Measurements from ENCODE around the gene CHPF2.

The CHPF2 gene

GRCh38 chr7:151254316-151254715, 22.0 kb downstream of the CHPF2 start:
- H4K20me1 ChIP-seq (ENCODE audit: insufficient read depth, low read length): peaks cover 19% of the 10 kb centered on the region

DNA sequence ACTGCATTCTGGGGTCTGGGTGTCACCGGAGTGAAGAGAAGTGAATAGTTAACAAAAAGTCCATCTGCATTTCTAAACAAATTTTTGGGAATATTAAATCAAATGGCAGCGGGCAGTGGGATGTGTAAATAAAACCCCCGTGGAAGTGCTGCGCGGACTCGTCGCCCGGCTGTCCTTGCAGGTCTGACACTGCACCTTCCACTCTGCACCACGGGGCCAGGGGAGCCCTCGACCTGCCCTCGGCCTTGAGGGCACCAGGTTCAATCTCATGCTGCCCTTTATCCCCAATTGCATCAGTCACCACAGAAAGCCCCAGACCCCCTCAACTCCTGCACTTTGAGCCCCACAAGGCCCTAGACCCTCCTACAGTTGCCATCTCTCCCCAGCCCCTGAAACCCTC, 22.6 kb downstream of the CHPF2 start:
- no peak overlapping the region for H3K4me2 ChIP-seq (ENCODE audit: insufficient read depth, low read length)
- ATAC-seq (ENCODE audit: insufficient read depth, low read depth) (no peak), DNase-seq (no peak)
- H3K79me2 ChIP-seq (ENCODE audit: insufficient read depth, low read length): no peaks in the 10 kb centered on the region
- H3K4me3 ChIP-seq (ENCODE audit: low read depth in 1 of 2, low read length in 2 of 2): no peak overlapping the region
- no peak overlapping the region for H3K9ac ChIP-seq (ENCODE audit: low read depth, low read length)
- H2AFZ ChIP-seq (ENCODE audit: low read depth, low read length): no peak overlapping the region
- H3K9me3 ChIP-seq (ENCODE audit: insufficient read depth, low read length, severe bottlenecking): no peaks in the 10 kb centered on the region
- no peaks in the 10 kb centered on the region for H3K36me3 ChIP-seq (ENCODE audit: insufficient read depth, low read length)
- H4K20me1 ChIP-seq (ENCODE audit: insufficient read depth, low read length): peaks cover 19% of the 10 kb centered on the region
- TF ChIP-seq CTCF (IDR thresholded peaks at IDR 0.05; ENCODE audit: borderline replicate concordance, extremely low read depth, low read length, poor library complexity, severe bottlenecking) (no peak), EZH2 (IDR thresholded peaks at IDR 0.05; ENCODE audit: borderline replicate concordance, low read depth, low read length, severe bottlenecking) (no peak)
- H3K27me3 ChIP-seq (ENCODE audit: insufficient read depth, low read length, poor library complexity): peaks cover 76% of the 10 kb centered on the region
- peaks cover 13% of the 10 kb centered on the region for H3K4me1 ChIP-seq (ENCODE audit: insufficient read depth, low read length)
- no peak overlapping the region for H3K27ac ChIP-seq (ENCODE audit: low read length)

More at GRCh38 chr7:151254316-151254715, 22.0 kb downstream of the CHPF2 start:
- no peaks in the 10 kb centered on the region for H3K9me3 ChIP-seq (ENCODE audit: insufficient read depth, low read length, severe bottlenecking)
- H2AFZ ChIP-seq (ENCODE audit: low read depth, low read length): no peak overlapping the region
- H3K4me2 ChIP-seq (ENCODE audit: insufficient read depth, low read length): no peak overlapping the region
- peaks cover 13% of the 10 kb centered on the region for H3K4me1 ChIP-seq (ENCODE audit: insufficient read depth, low read length)
- ATAC-seq (ENCODE audit: insufficient read depth, low read depth) (no peak), DNase-seq (no peak)
- H3K9ac ChIP-seq (ENCODE audit: low read depth, low read length): no peak overlapping the region
- no peaks in the 10 kb centered on the region for H3K79me2 ChIP-seq (ENCODE audit: insufficient read depth, low read length)
- no peak overlapping the region for H3K27ac ChIP-seq (ENCODE audit: low read length)
- peaks cover 82% of the 10 kb centered on the region for H3K27me3 ChIP-seq (ENCODE audit: insufficient read depth, low read length, poor library complexity)
- no peak overlapping the region for H3K4me3 ChIP-seq (ENCODE audit: low read depth in 1 of 2, low read length in 2 of 2)
- TF ChIP-seq EZH2 (IDR thresholded peaks at IDR 0.05; ENCODE audit: borderline replicate concordance, low read depth, low read length, severe bottlenecking): no peak
- TF ChIP-seq CTCF (IDR thresholded peaks at IDR 0.05; ENCODE audit: borderline replicate concordance, extremely low read depth, low read length, poor library complexity, severe bottlenecking): no peak
- H3K36me3 ChIP-seq (ENCODE audit: insufficient read depth, low read length): no peaks in the 10 kb centered on the region

GRCh38 chr7:151255390-151255789, 23.1 kb downstream of the CHPF2 start:
- H3K36me3 ChIP-seq (ENCODE audit: insufficient read depth, low read length): no peaks in the 10 kb centered on the region
- H3K4me3 ChIP-seq (ENCODE audit: low read depth in 1 of 2, low read length in 2 of 2): no peak overlapping the region
- H3K27ac ChIP-seq (ENCODE audit: low read length): no peak overlapping the region
- no peak for DNase-seq
- H3K4me1 ChIP-seq (ENCODE audit: insufficient read depth, low read length): peaks cover 13% of the 10 kb centered on the region
- TF ChIP-seq CTCF (IDR thresholded peaks at IDR 0.05; ENCODE audit: borderline replicate concordance, extremely low read depth, low read length, poor library complexity, severe bottlenecking) (no peak), EZH2 (IDR thresholded peaks at IDR 0.05; ENCODE audit: borderline replicate concordance, low read depth, low read length, severe bottlenecking) (no peak)
- ATAC-seq (ENCODE audit: insufficient read depth, low read depth): no peak
- H4K20me1 ChIP-seq (ENCODE audit: insufficient read depth, low read length): peaks cover 16% of the 10 kb centered on the region
- no peak overlapping the region for H3K9ac ChIP-seq (ENCODE audit: low read depth, low read length)
- no peak overlapping the region for H3K4me2 ChIP-seq (ENCODE audit: insufficient read depth, low read length)
- no peak overlapping the region for H2AFZ ChIP-seq (ENCODE audit: low read depth, low read length)
- H3K79me2 ChIP-seq (ENCODE audit: insufficient read depth, low read length): no peaks in the 10 kb centered on the region
- H3K9me3 ChIP-seq (ENCODE audit: insufficient read depth, low read length, severe bottlenecking): no peaks in the 10 kb centered on the region
- H3K27me3 ChIP-seq (ENCODE audit: insufficient read depth, low read length, poor library complexity): peaks cover 72% of the 10 kb centered on the region

Measured in DND-41 (cell line).